Stimulated activated CD4-positive, alpha-beta T cell treated with anti-CD3 and anti-CD28 coated beads, Interleukin-2, amount 100 ng/mL, for 48 hours (primary cell): Measurements from ENCODE around the gene MROH8.
"Not testable (repeated sequence)": the region's sequence is repeated elsewhere in the genome, so short reads cannot be mapped to it uniquely, and the experiment has no call there.

Source experiments
- DNase-seq, 2 donors: peaks; one replicate each; pipeline ENCODE4 v3.0.0-alpha.2; 2020

MROH8 gene

GRCh38 chr20:37077009-37077408 lies 102.3 kb downstream of the MROH8 start:
- no peak for DNase-seq

- DNase-seq: no peak
Observed at GRCh38 chr20:37075932-37076685, 103.2 kb downstream of the MROH8 start.

DNA sequence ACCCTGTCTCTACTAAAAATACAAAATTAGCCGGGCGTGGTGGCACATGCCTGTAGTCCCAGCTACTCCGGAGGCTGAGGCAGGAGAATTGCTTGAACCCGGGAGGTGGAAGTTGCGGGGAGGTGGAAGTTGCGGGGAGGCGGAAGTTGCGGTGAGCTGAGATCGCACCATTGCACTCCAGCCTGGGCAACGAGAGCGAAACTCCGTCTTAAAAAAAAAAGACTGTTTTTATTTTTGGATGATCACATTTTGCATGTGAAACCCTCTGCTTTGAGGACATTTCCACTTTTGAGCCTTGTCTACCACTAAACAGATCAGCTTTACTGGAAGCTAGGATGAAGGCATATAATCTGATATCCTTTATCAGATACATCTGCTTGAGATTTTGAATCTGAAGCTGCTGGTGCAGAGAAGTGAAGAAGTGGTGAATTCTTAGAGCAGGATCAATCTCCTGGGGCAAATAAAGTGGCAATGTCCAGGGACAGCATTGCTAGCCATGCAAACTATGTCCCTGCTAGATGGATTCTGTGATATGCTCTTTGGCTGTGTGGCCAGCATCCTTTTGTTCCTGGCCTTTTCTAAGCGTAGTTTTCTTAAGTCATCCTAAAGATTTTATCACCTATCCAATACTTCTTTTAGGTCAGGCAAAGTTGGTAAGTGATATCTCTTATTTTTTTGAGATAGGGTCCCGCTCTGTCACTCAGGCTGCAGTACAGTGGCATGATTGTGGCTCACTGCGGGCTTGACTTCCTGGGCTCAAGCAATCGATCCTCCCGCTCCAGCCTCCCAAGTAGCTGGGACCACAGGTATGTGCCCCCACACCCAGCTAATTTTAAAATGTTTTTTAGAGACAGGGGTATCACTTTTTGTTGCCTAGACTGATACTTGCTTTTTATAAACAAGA lies 106.8 kb downstream of the MROH8 start:
- DNase-seq: no peak

- peak; percentile 7 to 12 for DNase-seq
Observed at GRCh38 chr20:37071481-37071911, 107.9 kb downstream of the MROH8 start.

DNA sequence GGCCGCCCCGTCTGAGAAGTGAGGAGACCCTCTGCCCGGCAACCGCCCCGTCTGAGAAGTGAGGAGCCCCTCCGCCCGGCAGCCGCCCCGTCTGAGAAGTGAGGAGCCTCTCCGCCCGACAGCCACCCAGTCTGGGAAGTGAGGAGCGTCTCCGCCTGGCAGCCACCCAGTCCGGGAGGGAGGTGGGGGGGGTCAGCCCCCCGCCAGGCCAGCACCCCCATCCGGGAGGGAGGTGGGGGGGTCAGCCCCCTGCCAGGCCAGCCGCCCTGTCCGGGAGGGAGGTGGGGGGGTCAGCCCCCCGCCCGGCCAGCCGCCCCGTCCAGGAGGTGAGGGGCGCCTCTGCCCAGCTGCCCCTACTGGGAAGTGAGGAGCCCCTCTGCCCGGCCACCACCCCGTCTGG lies 109.8 kb downstream of the MROH8 start:
- not testable (repeated sequence) for DNase-seq

GRCh38 chr20:37066168-37066567 lies 113.2 kb downstream of the MROH8 start:
- DNase-seq: no peak

DNA sequence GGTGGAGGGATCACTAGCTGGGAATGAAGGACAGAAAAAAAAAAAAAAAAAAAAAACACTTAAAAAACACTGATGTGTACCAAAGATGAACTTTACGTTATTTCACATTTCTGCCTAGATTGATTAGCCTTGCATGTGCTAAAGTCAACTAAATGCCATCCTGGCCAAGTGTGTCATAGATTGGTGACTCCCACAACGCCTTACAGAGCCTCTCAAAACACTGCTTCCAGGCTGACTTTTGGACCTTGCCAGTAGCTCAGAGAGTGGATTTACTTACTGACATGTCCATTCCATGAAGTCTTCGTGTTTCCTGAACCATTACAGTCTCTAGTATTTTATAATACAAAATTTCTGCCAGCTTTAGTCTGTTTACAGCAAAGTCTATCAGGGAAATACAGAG lies 124.1 kb downstream of the MROH8 start:
- DNase-seq: no peak

DNA sequence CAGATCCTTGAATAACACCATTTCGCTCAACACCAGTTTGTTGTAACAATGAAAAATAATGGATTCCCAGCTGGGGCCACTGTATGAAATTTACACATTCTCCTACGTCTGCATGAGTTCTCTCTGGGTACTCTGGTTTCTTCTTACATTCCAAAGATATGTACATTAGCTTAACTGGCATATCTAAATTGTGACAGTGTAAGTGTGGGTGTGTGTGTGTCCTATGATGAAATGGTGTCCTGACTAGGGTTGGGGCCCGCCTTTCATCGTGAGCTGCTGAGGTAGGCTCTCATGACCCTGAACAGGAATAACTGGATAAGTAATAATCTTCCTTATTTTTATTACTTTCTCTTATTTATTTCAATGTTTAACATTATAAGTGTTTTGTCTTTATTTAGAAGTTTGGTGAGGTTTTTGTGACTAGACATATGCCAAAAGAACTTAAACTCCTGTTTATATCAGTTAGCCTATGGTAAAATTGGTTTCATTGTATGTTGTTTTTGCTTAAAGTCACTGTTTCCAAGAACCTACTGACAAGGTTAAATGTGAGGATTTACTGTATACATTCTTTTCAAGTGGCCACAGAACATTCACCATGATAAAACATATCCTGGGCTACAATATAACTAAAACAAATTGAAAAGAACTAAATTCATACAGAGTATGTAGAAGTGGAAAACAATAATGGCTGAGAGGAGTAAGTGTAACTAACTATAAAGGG lies 126.0 kb downstream of the MROH8 start:
- DNase-seq: no peak
